ENCODE data around the gene USP2. TPM values are rescaled to one million over a fixed set of nuclear protein-coding genes. Genes with fewer than 3 reads are reported as not detected.

Gene USP2
- total RNA-seq, 1 donor from 2014 or later: 135 TPM

DNA sequence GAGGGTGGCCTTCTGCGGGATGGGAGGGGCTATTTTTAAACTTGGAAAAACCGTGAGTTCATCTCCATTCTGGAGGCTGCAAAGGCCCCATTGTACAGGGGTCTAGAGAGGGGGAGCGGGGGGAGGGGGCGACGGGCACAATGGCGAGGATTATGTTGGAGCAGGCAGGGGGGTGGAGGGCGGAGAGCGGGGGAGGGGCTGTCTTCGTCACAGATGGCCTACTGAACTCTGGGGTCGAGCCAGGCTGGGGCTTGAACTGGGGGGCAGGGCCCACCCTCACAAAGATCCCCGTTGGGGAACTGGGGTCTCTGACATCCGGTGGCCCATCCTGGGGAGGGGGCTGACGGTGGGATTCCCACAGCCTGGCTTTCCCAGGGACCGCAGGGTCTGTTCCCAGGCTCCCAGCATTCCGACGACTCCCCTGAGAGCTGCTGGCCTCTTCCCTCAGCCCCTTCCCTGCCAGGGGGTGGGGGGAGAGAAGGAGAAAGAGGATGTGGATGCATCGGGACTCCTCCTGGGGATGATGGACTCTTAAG, 61.2 kb downstream of the USP2 start:
- Histone ChIP-seq H3K36me3 (no peaks in the 10 kb centered on the region), H3K4me3 (peak overlapping the region; percentile 68), H3K9me3 (replicated peaks) (no peaks in the 10 kb centered on the region), H3K4me1 (peaks cover 81% of the 10 kb centered on the region), H3K27ac (replicated peaks) (peak overlapping the region; percentile 92), H3K27me3 (ENCODE audit: low read depth) (no peaks in the 10 kb centered on the region)
- intact Hi-C loops (cut with micrococcal nuclease): no loop called here
- TF ChIP-seq, protein P1, sequence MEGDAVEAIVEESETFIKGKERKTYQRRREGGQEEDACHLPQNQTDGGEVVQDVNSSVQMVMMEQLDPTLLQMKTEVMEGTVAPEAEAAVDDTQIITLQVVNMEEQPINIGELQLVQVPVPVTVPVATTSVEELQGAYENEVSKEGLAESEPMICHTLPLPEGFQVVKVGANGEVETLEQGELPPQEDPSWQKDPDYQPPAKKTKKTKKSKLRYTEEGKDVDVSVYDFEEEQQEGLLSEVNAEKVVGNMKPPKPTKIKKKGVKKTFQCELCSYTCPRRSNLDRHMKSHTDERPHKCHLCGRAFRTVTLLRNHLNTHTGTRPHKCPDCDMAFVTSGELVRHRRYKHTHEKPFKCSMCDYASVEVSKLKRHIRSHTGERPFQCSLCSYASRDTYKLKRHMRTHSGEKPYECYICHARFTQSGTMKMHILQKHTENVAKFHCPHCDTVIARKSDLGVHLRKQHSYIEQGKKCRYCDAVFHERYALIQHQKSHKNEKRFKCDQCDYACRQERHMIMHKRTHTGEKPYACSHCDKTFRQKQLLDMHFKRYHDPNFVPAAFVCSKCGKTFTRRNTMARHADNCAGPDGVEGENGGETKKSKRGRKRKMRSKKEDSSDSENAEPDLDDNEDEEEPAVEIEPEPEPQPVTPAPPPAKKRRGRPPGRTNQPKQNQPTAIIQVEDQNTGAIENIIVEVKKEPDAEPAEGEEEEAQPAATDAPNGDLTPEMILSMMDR (IDR thresholded peaks at IDR 0.05; ENCODE audit: borderline replicate concordance): no peak
- peak; percentile 53 for DNase-seq

DNA sequence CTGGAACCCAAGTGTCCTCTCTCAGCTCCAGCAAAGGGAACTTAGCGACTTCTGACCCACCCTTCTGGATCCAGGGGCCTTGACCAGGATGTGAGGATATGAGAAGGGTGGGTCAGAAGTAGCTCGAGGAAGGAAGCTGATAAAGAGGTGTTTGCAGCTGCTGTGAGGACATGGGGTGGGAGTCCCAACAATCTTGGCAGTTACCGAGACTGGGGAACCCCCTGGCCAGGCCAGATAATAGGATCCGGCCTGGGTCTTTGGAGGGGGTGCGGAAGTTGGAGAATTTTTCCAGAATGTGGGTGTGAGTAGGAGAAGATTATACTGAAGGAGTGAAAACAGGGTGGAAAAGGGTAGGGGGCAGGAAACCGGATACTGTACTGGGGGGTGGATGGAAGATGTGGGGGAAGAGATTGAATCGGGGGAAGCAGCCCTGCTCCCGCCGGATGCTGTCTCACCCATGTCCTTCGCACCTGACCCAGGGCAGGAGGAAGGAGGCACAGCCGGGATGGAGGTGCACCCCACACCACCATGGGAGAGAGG, 61.7 kb downstream of the USP2 start:
- no peak for DNase-seq
- no peaks in the 10 kb centered on the region for H3K9me3 ChIP-seq (replicated peaks)
- no peaks in the 10 kb centered on the region for H3K27me3 ChIP-seq (ENCODE audit: low read depth)
- TF ChIP-seq, protein P1 (IDR thresholded peaks at IDR 0.05; ENCODE audit: borderline replicate concordance): no peak
- peak overlapping the region; percentile 68 for H3K4me3 ChIP-seq
- peaks cover 4% of the 10 kb centered on the region for H3K36me3 ChIP-seq
- H3K4me1 ChIP-seq: peaks cover 87% of the 10 kb centered on the region
- intact Hi-C loops (cut with micrococcal nuclease): no loop called here
- H3K27ac ChIP-seq (replicated peaks): peak overlapping the region; percentile 92

DNA sequence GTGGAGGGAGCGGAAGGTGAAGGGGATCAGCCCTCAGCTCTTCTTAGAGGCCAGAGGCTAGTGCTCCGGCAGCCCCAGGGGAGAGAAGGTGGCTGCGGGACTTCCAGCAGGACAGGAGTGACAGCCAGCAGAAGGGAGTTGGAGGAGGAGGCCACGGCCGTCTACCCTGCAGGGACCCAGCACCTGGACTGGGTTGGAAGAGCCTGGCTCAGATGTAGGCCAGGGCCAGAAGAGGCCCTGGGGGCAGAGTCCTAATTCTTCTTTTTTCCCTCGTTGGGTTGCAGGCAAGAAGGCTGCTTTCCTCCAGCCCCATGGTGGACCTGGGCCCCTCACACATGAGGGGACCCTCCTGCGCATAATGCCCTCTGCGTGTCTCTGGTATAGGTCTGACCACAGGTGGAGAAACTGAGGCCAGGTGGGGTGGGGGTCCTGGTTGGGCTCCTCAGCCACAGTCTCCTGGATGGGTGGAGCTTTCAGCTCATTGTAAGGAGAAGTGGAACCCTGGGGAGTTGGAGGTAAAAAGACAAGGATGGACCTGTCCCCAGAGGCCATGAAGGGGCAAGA, 62.3 kb downstream of the USP2 start:
- intact Hi-C loops (cut with micrococcal nuclease): no loop called here
- H3K4me1 ChIP-seq: peaks cover 89% of the 10 kb centered on the region
- peak overlapping the region; percentile 92 for H3K27ac ChIP-seq (replicated peaks)
- H3K9me3 ChIP-seq (replicated peaks): no peaks in the 10 kb centered on the region
- DNase-seq: no peak
- H3K4me3 ChIP-seq: peak overlapping the region; percentile 21
- H3K27me3 ChIP-seq (ENCODE audit: low read depth): no peaks in the 10 kb centered on the region
- TF ChIP-seq, protein P1 (IDR thresholded peaks at IDR 0.05; ENCODE audit: borderline replicate concordance): no peak
- H3K36me3 ChIP-seq: peaks cover 9% of the 10 kb centered on the region

- peaks cover 15% of the 10 kb centered on the region for H3K36me3 ChIP-seq
- H3K9me3 ChIP-seq (replicated peaks): no peaks in the 10 kb centered on the region
- no peak for DNase-seq
- TF ChIP-seq, protein P1 (IDR thresholded peaks at IDR 0.05; ENCODE audit: borderline replicate concordance): no peak
- intact Hi-C loops (cut with micrococcal nuclease): no loop called here
- H3K4me3 ChIP-seq: peak overlapping the region; percentile 79
- peaks cover 87% of the 10 kb centered on the region for H3K4me1 ChIP-seq
- peak overlapping the region; percentile 92 for H3K27ac ChIP-seq (replicated peaks)
- no peaks in the 10 kb centered on the region for H3K27me3 ChIP-seq (ENCODE audit: low read depth)
These were observed 63.0 kb downstream of the USP2 start for GRCh38 chr11:119318240-119319135.

- Histone ChIP-seq H3K27me3 (ENCODE audit: low read depth) (no peaks in the 10 kb centered on the region), H3K4me3 (peak overlapping the region; percentile 79), H3K36me3 (peaks cover 22% of the 10 kb centered on the region), H3K27ac (replicated peaks) (peak overlapping the region; percentile 92), H3K9me3 (replicated peaks) (no peaks in the 10 kb centered on the region), H3K4me1 (peaks cover 80% of the 10 kb centered on the region)
- DNase-seq: no peak
- intact Hi-C loops (cut with micrococcal nuclease): no loop called here
- TF ChIP-seq, protein P1 (IDR thresholded peaks at IDR 0.05; ENCODE audit: borderline replicate concordance): no peak
These were observed 63.8 kb downstream of the USP2 start for GRCh38 chr11:119317592-119318239.
